ENCODE data around the gene AASDH. TPM values are rescaled to one million over a fixed set of nuclear protein-coding genes. Genes with fewer than 3 reads are reported as not detected.

Gene AASDH
- total and polyA plus RNA-seq, 2 of the 13 experiments (the other 11 are each of a cell fraction or from before 2014, with no cell fraction given): 12.6 to 14.1 TPM

- TF ChIP-seq FOXO4 (CRISPR knock-in tag; conservative IDR thresholded peaks at IDR 0.05) (no peak), ZNF597 (CRISPR knock-in tag; IDR thresholded peaks at IDR 0.05) (no peak), CREBL2 (CRISPR knock-in tag; IDR thresholded peaks at IDR 0.05; ENCODE audit: borderline replicate concordance) (peak; percentile 49; the same call in 1 of the 2 replicates), CSRNP1 (CRISPR knock-in tag; IDR thresholded peaks at IDR 0.05) (peak; percentile 60; the same call in 1 of the 2 replicates), HOXA9 (CRISPR knock-in tag; IDR thresholded peaks at IDR 0.05; ENCODE audit: borderline replicate concordance) (no peak), ZBTB4 (CRISPR knock-in tag; IDR thresholded peaks at IDR 0.05; ENCODE audit: borderline replicate concordance) (peak; percentile 56; the same call in 1 of the 2 replicates), ETV5 (CRISPR knock-in tag; IDR thresholded peaks at IDR 0.05; ENCODE audit: borderline replicate concordance) (no peak), ZNF318 (CRISPR knock-in tag; IDR thresholded peaks at IDR 0.05) (no peak), ZNF564 (CRISPR knock-in tag; IDR thresholded peaks at IDR 0.05) (no peak), NR3C1 (CRISPR knock-in tag; IDR thresholded peaks at IDR 0.05) (no peak), ISL2 (CRISPR knock-in tag; IDR thresholded peaks at IDR 0.05) (no peak)
Measured at GRCh38 chr4:56435140-56435926, 48.0 kb upstream of the AASDH start, which contains the start of gene PPAT (continued).

All from HepG2 (cell line).